Fibroblast of skin of right quadriceps (primary cell): ENCODE results near the gene ZRANB3.
A peak's percentile ranks its signal among the peaks of the same experiment; 100 is the strongest.
"Not testable (repeated sequence)": the region's sequence is repeated elsewhere in the genome, so short reads cannot be mapped to it uniquely, and the experiment has no call there.

Source experiments
- DNase-seq: peaks from one replicate; pipeline ENCODE4 v3.0.0-alpha.2; 2013

Gene ZRANB3

DNA sequence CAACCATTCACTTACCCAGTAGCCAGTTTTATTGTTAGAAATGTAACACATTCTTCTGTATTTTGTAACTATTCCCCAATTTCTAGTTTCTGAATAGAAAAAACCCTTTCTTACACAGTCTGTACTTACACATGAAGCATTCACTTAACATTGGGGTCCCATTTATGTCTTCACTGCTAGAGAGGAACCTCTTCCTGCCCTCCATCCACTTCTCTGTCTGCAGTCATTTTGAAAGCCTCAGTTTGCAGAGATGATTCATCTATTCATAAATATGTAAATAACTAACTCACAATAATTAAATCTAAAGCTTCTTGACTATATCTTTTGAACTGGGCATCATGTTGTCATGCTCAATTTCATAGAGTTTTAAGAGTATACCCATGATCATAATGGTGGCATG is 55.9 kb downstream of the ZRANB3 start:
- no peak for DNase-seq

DNA sequence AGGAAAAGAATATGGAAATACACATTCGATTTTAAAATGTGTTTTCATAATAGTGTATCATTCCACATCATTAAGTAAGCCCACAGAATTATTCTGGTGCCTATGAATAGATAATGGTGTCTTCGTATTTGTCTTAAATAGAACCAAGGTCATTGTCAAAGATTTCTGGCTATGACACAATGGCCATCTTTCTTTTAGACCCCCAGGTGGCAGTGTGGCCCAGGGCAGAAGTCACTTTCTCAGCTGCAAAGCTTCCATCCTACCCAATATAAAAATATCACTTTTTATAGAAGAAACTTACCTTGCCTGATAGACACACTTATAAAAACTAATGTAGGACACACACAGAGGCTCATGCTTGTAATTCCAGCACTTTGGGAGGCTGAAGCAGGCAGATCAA is 57.5 kb downstream of the ZRANB3 start:
- DNase-seq = peak; percentile 8

GRCh38 chr2:135471106-135471505 is 59.9 kb downstream of the ZRANB3 start:
- DNase-seq = no peak

GRCh38 chr2:135457279-135457678 is 73.7 kb downstream of the ZRANB3 start:
- no peak for DNase-seq

DNA sequence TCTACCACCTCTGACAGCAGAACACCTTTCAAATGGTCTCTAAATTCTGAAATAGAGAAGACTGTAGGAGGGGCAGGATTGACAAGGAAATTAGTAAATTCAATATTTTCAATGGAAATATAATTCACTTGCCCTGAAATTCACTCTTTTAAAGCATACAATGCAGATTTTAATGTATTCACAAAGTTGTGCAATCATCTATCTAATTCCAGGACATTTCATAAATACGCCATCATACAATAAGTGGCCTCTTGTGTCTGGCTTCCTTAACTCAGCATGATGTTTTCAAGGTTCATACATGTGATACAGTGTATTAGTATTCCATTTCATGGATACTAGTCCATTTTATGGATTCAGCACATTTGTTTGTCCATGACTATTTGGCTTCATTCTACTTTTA is 74.2 kb downstream of the ZRANB3 start:
- no peak for DNase-seq

GRCh38 chr2:135456431-135456830 is 74.6 kb downstream of the ZRANB3 start:
- no peak for DNase-seq

DNA sequence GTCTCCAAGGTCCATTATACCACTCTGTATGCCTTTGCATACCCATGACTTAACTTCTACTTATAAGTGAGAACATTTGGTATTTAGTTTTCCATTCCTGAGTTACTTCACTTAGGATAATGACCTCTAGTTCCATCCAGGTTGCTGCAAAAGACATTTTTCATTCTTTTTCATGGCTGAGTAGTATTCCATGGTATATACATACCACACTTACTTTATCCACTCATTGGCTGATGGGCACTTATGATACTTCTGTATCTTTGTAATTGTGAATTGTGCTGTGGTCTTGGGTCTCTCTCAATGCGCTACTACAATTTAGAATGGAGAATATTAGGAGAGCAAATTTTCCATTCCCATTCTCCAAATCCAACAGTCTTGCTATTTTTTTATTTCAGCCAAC is 76.4 kb downstream of the ZRANB3 start:
- no peak for DNase-seq

GRCh38 chr2:135453027-135453426 is 78.0 kb downstream of the ZRANB3 start:
- DNase-seq = not testable (repeated sequence)

DNA sequence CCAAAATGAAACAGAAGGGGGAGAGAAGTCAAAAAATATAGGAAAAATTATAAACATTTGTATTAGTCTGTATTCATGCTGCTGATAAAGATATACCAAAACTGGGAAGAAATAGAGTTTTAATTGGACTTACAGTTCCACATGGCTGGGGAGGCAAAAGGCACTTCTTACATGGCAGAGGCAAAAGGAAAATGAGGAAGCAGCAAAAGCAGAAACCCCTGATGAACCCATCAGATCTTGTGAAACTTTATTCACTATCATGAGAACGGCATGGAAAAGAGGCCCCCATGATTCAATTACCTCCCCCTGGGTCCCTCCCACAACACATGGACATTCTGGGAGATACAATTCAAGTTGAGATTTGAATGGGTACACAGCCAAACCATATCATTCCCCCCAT is 79.1 kb downstream of the ZRANB3 start:
- DNase-seq = no peak

GRCh38 chr2:135443013-135443412 is 88.0 kb downstream of the ZRANB3 start:
- DNase-seq = not testable (repeated sequence)

DNA sequence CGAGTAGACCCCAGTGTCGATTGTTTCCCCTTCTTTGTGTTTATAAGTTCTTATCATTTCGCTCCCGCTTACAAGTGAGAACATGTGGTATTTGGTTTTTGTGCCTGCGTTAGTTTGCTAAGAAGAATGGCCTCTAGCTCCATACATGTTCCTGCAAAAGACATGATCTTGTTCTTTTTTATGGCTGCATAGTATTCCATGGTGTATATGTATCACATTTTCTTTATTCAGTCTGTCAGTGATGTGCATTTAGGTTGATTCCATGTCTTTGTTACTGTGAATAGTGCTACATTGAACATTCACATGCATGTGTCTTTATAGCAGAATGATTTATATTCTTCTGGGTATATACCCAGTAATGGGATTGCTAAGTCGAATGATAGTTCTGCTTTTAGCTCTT is 95.9 kb downstream of the ZRANB3 start:
- not testable (repeated sequence) for DNase-seq

DNA sequence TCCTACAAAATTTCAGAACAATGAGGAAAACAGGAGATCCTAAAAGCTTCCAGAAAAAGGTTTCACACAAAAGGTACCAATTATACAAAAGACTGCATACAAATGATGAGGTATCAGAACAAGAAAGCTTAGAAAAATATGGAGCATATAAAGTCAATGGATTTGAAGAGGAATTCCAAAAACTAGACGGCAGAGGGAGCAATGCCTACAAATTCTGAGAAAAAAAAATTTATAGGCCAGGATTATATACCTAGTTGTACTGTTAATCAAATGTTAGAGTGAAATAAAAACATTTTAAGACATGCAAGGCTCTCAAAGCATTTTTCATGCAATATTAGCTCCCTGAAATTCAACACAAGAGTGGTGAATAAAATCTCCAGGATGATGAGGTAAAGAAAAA is 106.2 kb downstream of the ZRANB3 start:
- DNase-seq = no peak

- DNase-seq = no peak
These were observed 108.1 kb downstream of the ZRANB3 start for GRCh38 chr2:135422898-135423297.

DNA sequence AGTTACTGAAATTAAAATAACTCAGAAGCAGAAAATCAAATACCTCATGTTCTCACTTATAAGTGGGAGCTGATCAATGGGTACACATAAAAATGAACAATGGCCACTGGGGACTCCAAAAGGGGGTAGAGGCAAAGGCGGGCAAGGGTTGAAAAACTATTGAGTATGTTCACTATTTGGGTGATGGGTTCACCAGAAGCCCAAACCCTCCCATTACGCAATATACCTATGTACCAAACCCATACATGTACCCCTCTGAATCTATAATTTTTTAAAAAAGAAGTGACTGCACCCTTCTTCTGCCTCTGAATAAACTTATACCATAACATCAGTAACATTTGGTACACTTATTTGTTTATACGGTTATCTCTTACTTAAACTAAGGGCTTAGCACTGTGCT is 119.4 kb downstream of the ZRANB3 start:
- no peak for DNase-seq

DNA sequence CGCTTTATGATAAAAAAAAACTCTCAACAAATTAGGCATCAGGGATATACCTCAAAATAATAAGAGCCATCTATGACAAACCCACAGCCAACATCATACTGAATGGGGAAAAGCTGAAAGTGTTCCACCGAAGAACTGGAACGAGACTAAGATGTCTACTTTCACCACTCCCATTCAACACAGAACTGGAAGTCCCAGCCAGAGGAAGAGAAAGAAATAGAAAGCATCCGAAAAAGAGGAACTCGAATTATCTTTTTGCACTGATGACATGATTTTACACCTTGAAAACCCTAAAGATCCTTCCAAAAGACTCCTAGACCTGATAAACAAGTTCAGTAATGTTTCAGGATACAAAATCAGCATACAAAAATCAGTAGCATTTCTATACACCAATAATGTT is 121.6 kb downstream of the ZRANB3 start:
- no peak for DNase-seq

DNA sequence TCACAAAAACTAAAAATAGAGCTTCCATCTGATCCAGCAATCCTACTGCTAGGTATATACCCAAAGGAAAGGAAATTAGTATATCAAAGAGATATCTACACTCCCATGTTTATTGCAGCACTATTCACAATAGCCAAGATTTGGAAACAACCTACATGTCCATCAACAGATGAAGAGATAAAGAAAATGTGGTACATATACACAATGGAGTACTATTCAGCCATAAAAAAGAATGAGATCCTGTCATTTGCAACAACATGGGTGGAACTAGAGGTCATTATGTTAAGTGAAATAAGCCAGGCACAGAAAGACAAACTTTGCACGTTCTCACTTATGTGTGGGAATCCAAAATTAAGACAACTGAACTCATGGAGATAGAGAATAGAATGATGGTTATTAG is 134.8 kb downstream of the ZRANB3 start:
- not testable (repeated sequence) for DNase-seq

GRCh38 chr2:135386993-135387392 is 144.0 kb downstream of the ZRANB3 start:
- no peak for DNase-seq

DNA sequence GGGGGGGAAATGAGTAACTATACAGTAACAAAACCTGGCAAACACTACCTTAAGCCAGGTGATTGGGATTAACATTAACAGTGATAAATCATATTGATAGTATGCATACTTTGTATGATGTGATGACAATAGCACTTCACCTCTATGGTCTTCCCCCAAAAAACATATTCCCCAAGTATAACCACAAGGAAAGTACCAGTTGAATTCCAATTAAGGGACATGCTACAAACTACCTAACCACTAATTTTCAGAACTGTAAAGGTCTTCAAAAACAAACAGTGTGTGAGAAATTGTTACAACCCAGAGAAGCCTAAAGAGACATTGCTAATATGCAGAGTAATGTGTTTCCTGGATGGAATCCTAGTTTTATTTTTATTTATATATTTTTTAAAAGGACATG is 152.4 kb downstream of the ZRANB3 start:
- DNase-seq = no peak

- DNase-seq = no peak
These were observed 157.3 kb downstream of the ZRANB3 start for GRCh38 chr2:135373702-135374101.

DNA sequence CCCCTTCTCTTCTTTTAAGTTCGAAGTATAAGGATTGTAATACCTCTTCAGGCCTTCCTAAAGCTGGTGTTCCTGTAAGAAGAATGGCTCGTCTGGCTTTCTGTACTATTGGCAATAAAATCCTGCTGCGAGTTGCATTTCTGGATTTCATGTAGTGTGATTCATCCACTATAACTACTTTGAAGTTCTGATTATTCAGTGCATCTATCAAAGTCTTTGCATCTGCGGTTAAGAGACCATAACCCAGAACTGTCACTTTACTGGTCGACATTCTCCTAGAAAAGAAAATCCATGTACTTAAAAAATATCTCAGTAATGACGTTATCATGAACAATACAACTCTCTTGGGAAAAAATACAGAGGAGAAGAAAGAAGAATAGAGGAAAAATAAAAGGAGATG is 181.1 kb downstream of the ZRANB3 start:
- DNase-seq = peak; percentile 11

DNA sequence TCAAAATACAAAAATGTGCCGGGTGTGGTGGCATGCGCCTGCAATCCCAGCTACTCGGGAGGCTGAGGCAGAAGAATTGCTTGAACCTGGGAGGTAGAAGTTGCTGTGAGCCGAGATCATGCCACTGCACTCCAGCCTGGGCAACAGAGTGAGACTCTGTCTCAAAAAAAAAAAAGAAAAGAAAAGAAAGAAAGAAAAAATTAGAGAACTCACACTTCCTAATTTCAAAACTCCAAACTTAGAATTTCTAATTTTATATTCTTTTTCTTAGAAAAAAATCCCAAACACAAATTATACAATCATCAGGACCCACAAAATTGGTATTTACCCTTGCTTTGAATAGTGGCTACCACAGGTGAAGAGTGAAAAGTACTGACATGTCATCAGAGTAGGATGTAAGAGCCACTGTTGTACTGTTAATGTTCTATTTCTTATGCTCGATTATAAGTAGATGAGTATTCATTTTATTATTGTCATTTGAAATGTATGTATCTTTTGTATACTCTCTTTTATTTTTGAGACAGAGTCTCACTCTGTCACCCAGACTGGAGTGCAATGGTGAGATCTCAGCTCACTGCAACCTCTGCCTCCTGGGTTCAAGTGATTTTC is 182.8 kb downstream of the ZRANB3 start:
- DNase-seq = not testable (repeated sequence)

DNA sequence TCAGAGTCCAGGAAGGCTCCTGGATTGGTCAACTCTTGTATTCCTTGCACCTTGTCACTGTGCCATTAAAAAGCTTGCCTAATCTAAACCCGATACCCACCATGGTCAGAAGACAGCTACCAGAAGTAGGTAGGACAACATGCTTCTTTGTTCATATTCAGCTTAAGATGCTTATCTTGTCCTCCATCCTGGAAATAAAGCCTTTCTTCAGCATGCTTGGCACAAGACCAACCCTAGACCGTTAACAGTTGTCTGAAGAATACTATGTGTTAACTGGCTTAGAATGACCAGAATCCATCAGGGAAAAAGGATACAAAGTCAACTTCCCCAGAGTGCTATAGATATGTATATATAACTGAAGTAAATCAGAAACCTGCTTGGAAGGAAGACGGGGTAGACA is 193.9 kb downstream of the ZRANB3 start:
- no peak for DNase-seq

- DNase-seq = no peak
These were observed 195.8 kb downstream of the ZRANB3 start for GRCh38 chr2:135335256-135335655.

DNA sequence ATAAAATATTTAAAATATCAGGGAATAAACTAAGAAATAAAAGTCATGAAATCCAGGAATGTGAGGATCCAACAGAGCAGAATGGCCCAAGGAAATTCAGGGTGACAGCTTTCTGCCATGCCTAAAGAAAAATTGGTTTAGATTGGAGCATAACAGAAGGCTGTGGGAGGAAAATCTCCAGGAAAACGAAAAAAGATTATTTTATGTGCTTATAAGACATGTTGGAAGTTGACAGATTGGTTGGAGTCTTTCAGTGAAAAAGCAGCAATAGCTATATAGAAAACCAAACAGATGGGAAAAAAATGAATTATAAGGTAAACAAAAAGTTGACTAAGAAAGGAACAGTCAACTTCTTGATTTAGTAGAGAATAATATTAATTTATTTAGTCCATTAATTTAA is 203.9 kb downstream of the ZRANB3 start:
- no peak for DNase-seq

DNA sequence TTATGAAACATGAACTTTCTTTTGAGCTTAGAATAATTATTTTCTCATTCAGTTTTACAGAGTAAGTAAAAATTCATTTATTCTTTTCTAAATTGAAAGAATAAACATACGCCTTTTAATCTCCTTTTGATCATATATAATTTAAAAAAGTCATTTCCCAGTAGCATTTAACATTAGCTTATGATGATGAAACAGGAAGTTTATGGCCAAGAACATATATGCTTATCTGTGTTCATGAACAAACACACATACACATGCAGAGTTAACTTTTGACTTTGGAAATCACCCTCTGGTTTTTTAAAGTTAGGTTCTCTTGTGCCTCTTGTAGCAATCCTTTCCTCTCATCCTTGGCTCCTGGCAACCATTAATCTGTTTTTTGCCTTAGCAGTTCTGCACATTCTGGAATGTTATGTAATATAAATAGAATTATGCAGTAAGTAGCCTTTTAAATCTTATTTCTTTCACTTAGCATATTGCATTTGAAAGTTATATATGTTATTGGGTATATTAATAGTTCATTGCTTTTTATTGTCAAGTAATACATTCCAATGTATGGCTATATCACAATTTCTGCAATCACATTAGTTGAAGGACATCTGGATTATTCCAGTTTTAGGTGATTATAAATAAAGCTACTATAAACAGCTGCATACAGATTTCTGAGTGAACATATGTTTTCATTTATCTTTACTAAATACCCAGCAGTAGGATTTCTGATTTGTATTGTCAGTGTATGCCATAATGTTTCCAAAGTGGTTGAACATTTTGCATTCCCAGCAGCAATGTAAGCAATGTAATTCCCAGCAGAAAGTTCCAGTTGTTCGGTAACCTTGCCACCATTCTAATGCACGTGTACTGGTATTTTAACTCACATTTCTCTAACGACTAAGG is 210.3 kb downstream of the ZRANB3 start:
- DNase-seq = no peak
